Natural killer cell (primary cell): ENCODE data around the gene DRG2. TPM values are rescaled to one million over a fixed set of nuclear protein-coding genes. Genes with fewer than 3 reads are reported as not detected.

ENCODE experiments used
- ATAC-seq, 3 donors: fragments of 150-1000 bp in 2 of 3; fragments of 200-7000 bp in 1 of 3; cut with Tn5 transposase; 1 replicate in 1 of 3; 2 replicates in 2 of 3; pipeline ENCODE4 v1.10.0; 2021; ENCODE audit warnings: mild to moderate bottlenecking in 2 of 3, moderate library complexity in 2 of 3
- DNase-seq, 2 donors: peaks; one replicate each; pipeline versions ENCODE4 v3.0.0 to v3.0.0-alpha.2; 2013 to 2021; ENCODE audit warnings: mixed read lengths in 1 of 2
- H3K27ac ChIP-seq: one replicate; pipeline ENCODE4 v1.5.1; 2013; ENCODE audit warnings: mild to moderate bottlenecking, low read length
- H3K27me3 ChIP-seq: one replicate; pipeline ENCODE4 v1.6.1; 2013; ENCODE audit warnings: low read length; ENCODE audit not compliant: control insufficient read depth, insufficient read depth
- H3K36me3 ChIP-seq: one replicate; pipeline ENCODE4 v1.6.1; 2013; ENCODE audit warnings: low read length; ENCODE audit not compliant: control insufficient read depth, insufficient read depth
- H3K4me1 ChIP-seq: one replicate; pipeline ENCODE4 v1.6.1; 2013; ENCODE audit warnings: low read length; ENCODE audit not compliant: control insufficient read depth, insufficient read depth
- H3K4me3 ChIP-seq: one replicate; pipeline ENCODE4 v1.5.1; 2013; ENCODE audit warnings: low read length
- H3K9me3 ChIP-seq: one replicate; pipeline ENCODE4 v1.6.1; 2013; ENCODE audit warnings: low read length; ENCODE audit not compliant: control insufficient read depth, insufficient read depth
- H3K27ac Mint-ChIP-seq, 2 donors: one replicate each; pipeline ENCODE4 v1.8.0; 2022; ENCODE audit warnings: mild to moderate bottlenecking in 2 of 2, mixed read lengths in 2 of 2, moderate library complexity in 1 of 2
- H3K27me3 Mint-ChIP-seq, 2 donors: one replicate each; pipeline ENCODE4 v1.8.0; 2022; ENCODE audit warnings: low read depth in 2 of 2, mixed read lengths in 2 of 2
- H3K36me3 Mint-ChIP-seq: one replicate; pipeline ENCODE4 v1.8.0; 2022; ENCODE audit warnings: mixed read lengths
- H3K4me1 Mint-ChIP-seq, 2 donors: one replicate each; pipeline ENCODE4 v1.8.0; 2022; ENCODE audit warnings: mixed read lengths in 2 of 2
- H3K4me3 Mint-ChIP-seq: one replicate; pipeline ENCODE4 v1.8.0; 2022; ENCODE audit warnings: mild to moderate bottlenecking, moderate library complexity, mixed read lengths
- H3K9me3 Mint-ChIP-seq, 2 donors: one replicate each; pipeline ENCODE4 v1.8.0; 2022; ENCODE audit warnings: mixed read lengths in 2 of 2
- CTCF ChIP-seq: fragments of 200-600 bp; IDR thresholded peaks from one replicate; pipeline ENCODE4 v1.8.0; 2022; ENCODE audit warnings: antibody characterized with exemption
- WGBS: methylation state at CpG from one replicate; pipeline ENCODE4 v1.1.7; 2013; ENCODE audit warnings: missing lambda C conversion rate; ENCODE audit not compliant: insufficient coverage; 5-methylcytosine and 5-hydroxymethylcytosine counted together
- intact Hi-C: fragments of 100-400 bp; cut with micrococcal nuclease; formaldehyde crosslinking; loops from one replicate; pipeline ENCODE4 v1.14.2; 2022
- total RNA-seq, 4 donors: library from RNA; stranded (reverse); fragments of 120-200 nt in 1 of 4; gene quantifications; one replicate each; pipeline versions ENCODE4 v1.2.3 to v1.2.4, GENCODE V29; 2013 to 2022

Gene DRG2
- total RNA-seq, 3 donors from 2014 or later (not counting 1 experiment from before 2014, with no cell fraction given) = 53.3 to 69.2 (median 62.7) TPM

- no peak overlapping the region for H3K27ac ChIP-seq
- Mint-ChIP-seq H3K9me3 (no peaks in the 10 kb centered on the region), H3K27me3 (no peaks in the 10 kb centered on the region), H3K4me1 (no peaks in the 10 kb centered on the region), H3K27ac (no peak overlapping the region), H3K4me3 (no peak overlapping the region), H3K36me3 (no peaks in the 10 kb centered on the region)
- intact Hi-C loops = no loop called here
- H3K27me3 ChIP-seq = no peaks in the 10 kb centered on the region
- H3K4me3 ChIP-seq = no peak overlapping the region
- TF ChIP-seq CTCF = no peak
- WGBS = 69% methylated on average over 68 of the region's 68 CpGs
- ATAC-seq (no peak), DNase-seq (no peak)
- H3K4me1 ChIP-seq = no peaks in the 10 kb centered on the region
- no peaks in the 10 kb centered on the region for H3K36me3 ChIP-seq
- H3K9me3 ChIP-seq = peaks cover 6% of the 10 kb centered on the region
Measured at GRCh38 chr17:18120461-18121017, 32.8 kb downstream of the DRG2 start.

GRCh38 chr17:18121144-18121910 lies 33.6 kb downstream of the DRG2 start:
- H3K27ac Mint-ChIP-seq = no peak overlapping the region
- WGBS = 91% methylated on average over 54 of the region's 54 CpGs
- Histone ChIP-seq H3K27me3 (no peaks in the 10 kb centered on the region), H3K9me3 (peaks cover 6% of the 10 kb centered on the region), H3K27ac (no peak overlapping the region), H3K4me1 (no peaks in the 10 kb centered on the region), H3K36me3 (no peaks in the 10 kb centered on the region), H3K4me3 (no peak overlapping the region)
- ATAC-seq (no peak), DNase-seq (no peak)
- no peaks in the 10 kb centered on the region for H3K27me3 Mint-ChIP-seq
- H3K4me3 Mint-ChIP-seq = no peak overlapping the region
- no peaks in the 10 kb centered on the region for H3K36me3 Mint-ChIP-seq
- TF ChIP-seq CTCF = no peak
- H3K4me1 Mint-ChIP-seq = no peaks in the 10 kb centered on the region
- intact Hi-C loops = no loop called here
- no peaks in the 10 kb centered on the region for H3K9me3 Mint-ChIP-seq

GRCh38 chr17:18122990-18123753 lies 35.4 kb downstream of the DRG2 start:
- H3K36me3 ChIP-seq = no peaks in the 10 kb centered on the region
- no peaks in the 10 kb centered on the region for H3K27me3 Mint-ChIP-seq
- no peaks in the 10 kb centered on the region for H3K4me1 Mint-ChIP-seq
- H3K27ac Mint-ChIP-seq = no peak overlapping the region
- no peaks in the 10 kb centered on the region for H3K9me3 Mint-ChIP-seq
- peaks cover 6% of the 10 kb centered on the region for H3K9me3 ChIP-seq
- 84% methylated on average over 31 of the region's 31 CpGs for WGBS
- no peak for DNase-seq
- TF ChIP-seq CTCF = no peak
- no peaks in the 10 kb centered on the region for H3K36me3 Mint-ChIP-seq
- H3K4me1 ChIP-seq = no peaks in the 10 kb centered on the region
- no peak overlapping the region for H3K4me3 Mint-ChIP-seq
- ATAC-seq = no peak
- H3K27ac ChIP-seq = no peak overlapping the region
- H3K27me3 ChIP-seq = no peaks in the 10 kb centered on the region
- intact Hi-C loops = no loop called here
- H3K4me3 ChIP-seq = no peak overlapping the region
